Left ventricle myocardium superior (tissue), 1 donor: ENCODE data around the gene EDEM1. TPM values are rescaled to one million over a fixed set of nuclear protein-coding genes. Genes with fewer than 3 reads are reported as not detected.
"Not testable (repeated sequence)": the region's sequence is repeated elsewhere in the genome, so short reads cannot be mapped to it uniquely, and the experiment has no call there.

Experiments
- ATAC-seq: fragments of 200-7000 bp; cut with Tn5 transposase; one replicate; pipeline ENCODE4 v1.9.1; 2020; ENCODE audit warnings: mild to moderate bottlenecking, moderate library complexity
- DNase-seq: peaks from one replicate; pipeline ENCODE4 v3.0.0-alpha.2; 2020
- intact Hi-C: fragments of 100-400 bp; cut with micrococcal nuclease; formaldehyde crosslinking; loops from one replicate; pipeline ENCODE4 v1.11.0; 2022
- total RNA-seq: library from RNA; stranded (reverse); fragmentation: NEBNext Ultra II Directional; extraction: Animal tissue kit (Norgen Biotek cat#: 25700); gene quantifications from one replicate; pipeline ENCODE4 v1.2.1, GENCODE V29; 2021
- donor health status: DM: no; HTN: yes; CAD: no; lungs with severe emphysema.

EDEM1 gene
- total RNA-seq, 1 donor from 2014 or later, result 6.1 TPM

DNA sequence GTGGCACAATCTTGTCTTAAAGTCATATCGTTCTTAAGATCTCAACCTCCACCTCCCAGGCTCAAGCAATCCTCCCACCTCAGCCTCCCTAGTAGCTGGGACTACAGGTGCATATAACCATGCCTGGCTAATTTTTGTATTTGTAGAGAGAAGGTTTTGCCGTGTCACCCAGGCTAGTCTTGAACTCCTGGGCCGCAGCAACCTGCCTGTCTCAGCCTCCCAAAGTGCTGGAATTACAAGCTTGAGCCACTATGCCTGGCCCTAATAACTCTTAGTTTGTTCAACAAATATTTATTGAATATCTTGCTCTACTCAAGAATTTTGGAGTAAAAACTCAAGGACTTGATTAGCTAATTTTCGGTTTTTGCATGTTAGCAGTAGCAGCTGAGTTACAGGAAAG lies 19.4 kb upstream of the EDEM1 start:
- intact Hi-C loops, result no loop called here
- no peak for ATAC-seq

DNA sequence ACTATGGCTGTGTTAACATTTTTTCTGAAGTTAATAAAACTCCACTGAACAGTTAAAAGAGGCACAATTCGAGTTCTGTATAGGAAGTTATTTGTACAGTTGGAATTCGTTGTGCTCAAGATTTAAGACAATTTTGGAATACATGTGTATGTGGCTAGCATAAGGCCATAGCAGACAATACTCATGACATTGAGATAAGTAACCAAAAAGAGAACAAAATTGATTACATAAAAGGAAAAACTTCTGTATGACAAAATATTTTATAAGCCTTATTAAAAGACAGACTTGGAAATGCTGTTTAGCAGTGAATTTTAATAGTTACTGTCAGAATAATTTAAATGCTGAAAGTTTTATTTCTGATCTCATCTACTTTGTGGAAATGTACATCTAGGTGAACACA lies 17.7 kb upstream of the EDEM1 start:
- no peak for DNase-seq
- intact Hi-C loops, result loop anchor here (10.0 kb wide), 1 partner anchor 45 kb away; the partner anchor contains the start of gene ARL8B
- no peak for ATAC-seq

More for the DNA sequence above, 19.4 kb upstream of the EDEM1 start:
- DNase-seq, result no peak

DNA sequence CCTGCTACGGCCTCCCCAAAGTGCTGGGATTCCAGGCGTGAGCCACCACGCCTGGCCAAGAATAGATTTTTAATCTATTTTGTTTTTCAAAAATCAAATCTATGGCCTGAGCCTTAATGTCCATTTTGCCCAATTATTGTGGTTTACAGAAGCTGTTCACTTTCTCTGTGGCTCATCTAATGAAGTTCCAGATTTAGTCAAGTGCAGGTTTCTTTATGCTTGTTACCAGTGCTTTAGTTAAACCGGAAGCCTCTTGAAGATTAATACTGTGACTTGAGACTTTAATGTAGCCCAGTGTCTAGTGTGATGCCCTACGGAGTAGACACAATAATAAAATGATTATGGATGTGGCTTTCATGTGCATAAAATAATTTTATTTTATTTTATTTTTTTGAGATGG lies 16.5 kb upstream of the EDEM1 start:
- intact Hi-C loops, result loop anchor here (10.0 kb wide), 1 partner anchor 46 kb away; the partner anchor contains the start of gene ARL8B
- DNase-seq, result no peak
- no peak for ATAC-seq

DNA sequence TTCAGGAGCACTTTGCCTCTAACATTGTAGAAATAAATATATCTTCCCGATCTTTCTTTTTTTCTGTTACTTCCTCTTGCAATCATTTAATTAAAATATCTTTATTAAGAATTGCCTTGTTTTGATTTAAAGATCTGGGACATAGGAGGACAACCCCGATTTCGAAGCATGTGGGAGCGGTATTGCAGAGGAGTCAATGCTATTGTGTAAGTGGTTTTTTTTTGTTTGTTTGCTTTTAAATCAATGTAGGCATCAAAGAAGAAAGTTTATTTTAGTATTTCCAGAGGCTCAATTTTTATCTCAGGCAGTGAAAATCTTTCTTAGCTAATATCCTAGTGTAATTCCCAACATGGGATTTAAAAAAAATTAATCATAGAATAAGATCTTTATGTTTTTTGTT lies 15.5 kb upstream of the EDEM1 start:
- no peak for DNase-seq
- no peak for ATAC-seq
- intact Hi-C loops, result loop anchor here (10.0 kb wide), 1 partner anchor 47 kb away; the partner anchor contains the start of gene ARL8B

DNA sequence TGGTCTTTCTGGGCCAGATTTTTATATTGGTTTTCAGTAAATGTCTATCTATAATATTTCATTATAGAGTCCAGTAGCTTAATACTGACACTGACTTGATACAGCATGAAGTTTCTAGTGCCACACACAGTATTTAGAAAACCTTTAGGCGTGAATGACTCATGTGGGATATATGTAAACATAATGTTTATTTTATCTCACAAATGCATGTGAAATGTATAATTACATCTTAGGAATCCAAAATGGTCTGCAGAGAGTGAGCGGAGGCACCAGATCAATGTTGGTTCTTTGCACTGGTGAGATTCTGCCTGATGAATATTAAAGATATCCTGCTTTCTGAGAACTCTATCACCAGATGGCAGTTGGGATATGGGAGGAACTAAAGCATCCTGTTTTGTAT lies 8.5 kb upstream of the EDEM1 start:
- intact Hi-C loops, result loop anchor here (10.0 kb wide), 1 partner anchor 54 kb away; the partner anchor contains the start of gene ARL8B
- DNase-seq, ATAC-seq: not testable (repeated sequence)

DNA sequence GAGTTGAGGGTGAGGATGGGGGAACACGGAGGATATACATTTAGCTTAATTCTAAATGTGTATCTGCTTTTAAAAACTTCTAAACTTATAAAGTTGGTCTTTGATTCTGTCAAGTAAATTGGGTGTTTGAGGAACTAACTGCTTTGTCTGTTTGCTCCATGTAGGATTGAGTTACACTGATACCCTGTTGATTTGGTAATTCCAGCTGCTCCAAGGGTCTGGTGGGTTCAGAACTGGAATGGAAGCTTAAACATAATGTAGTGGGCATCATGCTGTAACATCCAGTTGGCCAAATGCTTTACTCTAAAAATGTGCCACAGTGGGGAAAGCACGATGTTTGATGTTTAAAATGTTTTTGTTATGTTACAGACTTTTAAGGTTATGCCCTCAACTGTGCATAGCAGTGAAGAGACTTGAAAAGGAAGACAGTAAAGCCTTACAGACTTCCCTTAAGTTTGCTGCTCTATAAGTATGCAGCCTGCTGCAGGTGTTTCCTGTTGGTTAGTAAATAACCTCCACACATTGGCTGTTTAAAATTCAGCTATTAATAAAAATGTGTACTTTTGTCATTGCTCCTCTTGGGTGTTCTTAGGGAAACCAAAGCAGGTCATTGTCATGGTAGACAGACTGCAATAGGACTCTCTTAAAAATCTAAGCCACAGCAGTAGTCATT lies 5.9 kb upstream of the EDEM1 start:
- no peak for ATAC-seq
- intact Hi-C loops, result no loop called here
- no peak for DNase-seq

DNA sequence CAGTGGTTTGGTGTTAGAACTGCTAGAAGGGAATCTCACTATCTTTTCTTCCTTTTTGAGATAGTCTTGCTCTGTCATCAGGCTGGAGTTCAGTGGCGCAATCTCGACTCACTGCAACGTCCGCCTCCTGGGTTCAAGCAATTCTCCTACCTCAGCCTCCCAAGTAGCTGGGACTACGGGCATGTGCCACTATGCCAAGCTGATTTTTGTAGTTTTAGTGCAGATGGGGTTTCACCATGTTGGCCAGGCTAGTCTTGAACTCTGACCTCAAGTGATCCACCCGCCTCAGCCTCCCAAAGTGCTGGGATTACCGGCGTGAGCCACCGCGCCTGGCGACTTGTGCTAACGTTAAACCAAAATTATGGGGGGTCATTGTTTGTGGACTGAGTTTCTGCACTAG lies 3.8 kb upstream of the EDEM1 start:
- ATAC-seq, DNase-seq, intact Hi-C loops: not testable (repeated sequence)

DNA sequence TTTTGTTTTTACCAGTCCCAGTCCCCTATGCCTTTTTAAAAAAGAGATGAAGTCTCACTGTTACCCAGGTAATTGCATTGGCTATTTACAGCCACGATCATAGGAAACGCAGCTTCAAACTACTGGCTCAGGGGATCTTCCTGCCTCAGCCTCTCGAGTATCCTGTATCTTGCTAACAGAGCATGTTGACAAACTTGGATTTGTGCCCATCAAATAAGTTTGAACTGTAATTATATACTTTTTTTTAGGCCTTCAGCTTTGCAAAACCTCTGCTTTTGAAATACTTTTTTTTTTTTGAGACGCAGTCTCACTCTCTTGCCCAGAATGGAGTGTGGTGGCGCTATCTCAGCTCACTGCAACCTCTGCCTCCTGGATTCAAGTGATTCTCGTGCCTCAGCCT lies 3.0 kb upstream of the EDEM1 start:
- intact Hi-C loops, result no loop called here
- ATAC-seq, result no peak
- DNase-seq, result no peak

DNA sequence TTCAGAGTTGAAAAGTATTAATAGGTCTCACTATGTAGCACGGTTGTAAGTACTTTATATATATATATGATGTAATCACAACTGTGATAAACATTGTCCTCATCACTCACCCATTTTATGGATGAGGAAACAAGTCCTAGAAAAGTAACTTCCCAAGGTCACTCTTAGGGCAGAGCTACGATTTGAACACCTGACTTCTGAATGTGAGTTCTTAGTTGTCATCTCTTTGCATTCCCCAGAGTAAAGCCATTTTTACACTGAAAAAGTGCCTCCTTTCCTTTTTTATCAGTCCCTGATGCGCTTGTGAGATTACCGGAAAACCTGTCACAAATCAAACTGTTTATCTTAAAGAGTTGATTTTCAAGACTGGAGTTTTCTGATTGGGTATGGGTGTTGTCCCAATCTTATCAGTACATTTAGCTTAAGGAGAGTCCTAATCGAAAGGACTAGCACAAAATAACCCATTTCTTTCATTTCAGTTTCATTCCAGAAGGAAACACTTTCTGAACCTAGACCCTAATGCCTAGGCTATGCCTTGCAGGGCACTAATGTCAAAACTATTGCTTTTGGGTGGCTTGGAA lies 2.3 kb upstream of the EDEM1 start:
- intact Hi-C loops, result no loop called here
- no peak for DNase-seq
- ATAC-seq, result no peak

DNA sequence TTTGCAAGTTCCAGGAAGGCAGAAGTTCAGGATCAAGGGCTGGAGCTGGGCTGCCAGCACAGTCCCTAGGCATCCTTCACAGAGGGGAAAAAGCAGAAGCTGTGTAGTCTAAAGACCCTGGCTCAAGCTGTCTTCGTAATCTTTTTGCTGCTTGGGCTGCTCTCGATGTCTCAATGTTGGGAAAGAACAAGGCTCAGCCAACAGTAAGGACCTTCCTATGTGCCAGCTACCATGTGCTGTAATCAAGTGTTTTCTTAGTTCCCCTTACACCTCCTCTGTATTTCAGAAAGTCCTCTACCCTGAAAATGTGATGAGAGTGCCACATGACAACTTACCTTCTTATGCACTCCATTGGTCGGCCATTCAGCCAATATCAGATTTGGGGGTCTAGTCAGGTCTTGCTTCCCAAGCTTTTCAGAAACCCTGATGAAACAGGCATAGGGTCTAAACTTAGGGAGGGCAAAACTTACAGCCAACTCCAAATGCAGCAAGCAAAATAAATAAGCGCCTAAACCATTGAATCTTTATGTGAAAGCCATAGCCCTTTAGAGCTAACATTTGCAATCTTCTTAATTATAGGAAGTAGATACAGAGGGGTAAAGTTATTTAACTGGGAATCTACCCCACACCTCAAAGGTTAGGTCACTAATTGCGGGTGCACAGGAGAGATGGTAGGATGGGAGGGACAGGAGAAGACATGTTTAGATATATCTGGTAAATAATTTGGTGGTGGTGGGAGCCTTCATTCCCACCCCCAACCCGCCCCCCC lies 1.2 kb upstream of the EDEM1 start:
- intact Hi-C loops, result no loop called here
- no peak for DNase-seq
- no peak for ATAC-seq

DNA sequence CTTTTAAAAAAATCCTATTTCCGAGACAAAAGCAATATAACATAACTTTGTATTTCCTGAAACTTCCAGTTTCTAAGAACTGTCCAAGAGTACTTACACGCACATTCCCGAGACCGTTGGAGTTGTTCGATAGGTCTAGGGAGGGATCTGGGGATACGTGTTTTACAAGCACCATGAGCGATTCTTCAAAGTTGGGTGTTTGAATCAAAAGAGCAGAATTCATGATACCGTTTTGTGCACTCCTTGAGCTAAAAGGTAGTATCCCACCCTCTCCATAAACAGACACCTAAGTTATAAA lies 700 bp upstream of the EDEM1 start:
- intact Hi-C loops, result no loop called here
- ATAC-seq (no peak), DNase-seq (no peak)

DNA sequence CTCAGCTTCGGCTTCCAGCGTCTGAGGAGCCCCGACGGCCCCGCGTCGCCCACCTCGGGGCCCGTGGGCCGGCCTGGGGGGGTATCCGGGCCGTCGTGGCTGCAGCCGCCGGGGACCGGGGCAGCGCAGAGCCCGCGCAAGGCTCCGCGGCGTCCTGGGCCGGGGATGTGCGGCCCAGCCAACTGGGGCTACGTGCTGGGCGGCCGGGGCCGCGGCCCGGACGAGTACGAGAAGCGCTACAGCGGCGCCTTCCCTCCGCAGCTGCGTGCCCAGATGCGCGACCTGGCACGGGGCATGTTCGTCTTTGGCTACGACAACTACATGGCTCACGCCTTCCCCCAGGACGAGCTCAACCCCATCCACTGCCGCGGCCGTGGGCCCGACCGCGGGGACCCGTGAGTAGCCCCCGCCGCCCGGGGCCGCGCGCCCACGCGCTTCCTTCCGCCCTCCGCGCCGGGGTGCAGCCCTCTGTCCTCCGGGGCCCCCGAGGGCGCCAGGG lies 462 bp downstream of the EDEM1 start:
- peak; percentile 51 for ATAC-seq
- intact Hi-C loops, result no loop called here

DNA sequence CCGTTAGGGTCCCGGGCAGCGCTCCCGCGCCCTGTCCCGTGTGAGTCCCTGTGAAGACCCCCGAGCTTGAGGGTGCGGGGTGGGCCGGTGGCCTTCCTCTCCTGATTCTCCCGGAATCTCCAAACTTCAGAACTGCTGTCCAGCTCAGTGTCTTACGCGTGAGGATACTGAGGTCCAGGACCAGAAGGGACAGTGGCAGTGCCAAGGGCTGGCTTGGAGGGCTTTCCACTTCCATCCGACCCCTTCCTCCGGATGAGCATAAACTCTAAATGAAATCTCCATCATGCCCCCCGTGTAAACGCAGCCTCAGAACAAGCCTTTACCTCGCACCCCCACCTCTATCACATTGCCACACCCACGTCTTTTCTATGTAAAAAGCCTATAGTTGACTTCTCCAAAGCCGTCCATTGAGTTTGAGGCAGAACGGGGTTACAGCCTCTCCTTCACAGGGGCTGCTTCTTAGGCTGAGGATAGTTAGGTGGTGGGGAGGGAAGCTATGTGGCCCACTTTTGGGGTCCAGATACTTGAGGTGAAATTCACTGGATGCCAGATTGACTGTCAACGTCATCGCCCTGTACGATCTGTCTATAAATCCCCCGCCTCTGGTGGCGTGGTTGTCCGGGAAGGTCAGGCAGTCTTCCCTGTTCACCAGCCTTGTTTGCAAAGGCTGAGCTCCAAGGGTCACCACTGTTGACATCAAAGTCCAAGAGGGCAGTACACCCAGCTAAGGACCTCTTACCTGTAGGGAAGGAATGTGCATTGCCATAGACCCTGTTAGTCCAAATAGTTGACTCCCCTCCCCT lies 1.1 kb downstream of the EDEM1 start:
- ATAC-seq (no peak), DNase-seq (no peak)
- intact Hi-C loops, result no loop called here

More for the DNA sequence above, 462 bp downstream of the EDEM1 start:
- peak; percentile 67 for DNase-seq

DNA sequence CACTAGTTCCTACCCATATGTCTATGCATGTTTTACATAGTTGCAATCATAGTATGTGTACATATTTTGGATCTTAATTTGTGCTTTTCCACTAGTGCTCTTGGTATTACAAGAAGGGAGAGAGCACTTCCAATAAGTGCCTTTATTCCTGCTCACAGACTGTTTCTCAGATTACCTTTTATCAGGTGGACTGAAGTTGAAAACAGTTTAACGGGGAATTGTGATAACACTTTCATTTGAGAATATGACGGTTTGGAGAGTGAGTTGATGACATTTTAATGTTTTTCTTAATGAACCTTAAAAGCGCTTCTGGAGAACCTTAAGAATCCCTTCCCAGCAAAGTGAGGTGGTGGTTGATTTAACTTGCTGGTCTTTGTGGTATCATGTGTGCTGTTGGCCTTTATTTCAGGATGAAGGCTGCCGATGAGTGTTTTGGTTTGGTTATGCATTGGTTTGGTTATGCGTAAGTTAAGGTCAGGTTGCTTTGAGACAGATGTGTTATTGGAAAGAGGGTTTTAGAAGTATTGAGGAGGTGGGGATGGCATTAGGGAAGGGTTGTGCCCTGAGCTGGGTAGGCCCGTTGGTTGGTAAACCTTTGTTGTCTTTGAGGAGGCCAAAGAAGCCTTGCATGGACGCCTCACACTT lies 2.8 kb downstream of the EDEM1 start:
- intact Hi-C loops, result no loop called here
- DNase-seq (no peak), ATAC-seq (no peak)

DNA sequence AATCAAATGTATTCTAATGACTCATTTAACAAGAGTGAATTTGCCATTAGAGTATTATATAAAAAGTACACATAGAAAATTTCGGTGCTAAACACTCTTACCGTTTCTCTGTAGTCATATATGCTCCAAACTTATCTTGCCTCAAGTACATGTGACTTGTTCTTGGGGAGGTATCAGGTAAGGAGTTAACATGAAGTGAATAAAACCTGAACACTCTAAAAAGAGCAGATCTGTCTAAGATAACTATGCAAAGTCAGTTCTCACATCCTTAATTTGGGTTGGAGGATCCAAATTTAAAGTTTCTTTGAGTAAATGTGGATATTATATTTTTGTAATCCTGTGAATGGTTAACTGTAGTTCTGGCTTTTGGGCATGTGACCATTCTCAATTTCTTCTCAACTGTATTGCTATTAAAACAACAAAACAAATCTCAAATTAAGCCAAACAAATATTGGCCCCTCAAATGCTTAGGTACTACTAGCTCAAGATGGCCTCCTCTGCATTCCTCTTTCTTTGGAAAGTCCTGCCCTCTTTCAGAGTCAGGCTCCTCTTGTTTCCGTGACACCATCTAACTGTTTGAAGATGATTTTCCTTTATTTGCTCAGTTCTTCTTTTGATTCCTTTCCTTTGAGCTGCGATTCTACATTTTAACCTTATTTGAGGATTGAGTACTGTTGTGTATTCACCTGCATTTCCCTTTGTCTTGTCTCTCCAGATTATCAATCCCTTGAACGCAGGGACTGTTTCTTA lies 4.2 kb downstream of the EDEM1 start:
- intact Hi-C loops, result no loop called here

DNA sequence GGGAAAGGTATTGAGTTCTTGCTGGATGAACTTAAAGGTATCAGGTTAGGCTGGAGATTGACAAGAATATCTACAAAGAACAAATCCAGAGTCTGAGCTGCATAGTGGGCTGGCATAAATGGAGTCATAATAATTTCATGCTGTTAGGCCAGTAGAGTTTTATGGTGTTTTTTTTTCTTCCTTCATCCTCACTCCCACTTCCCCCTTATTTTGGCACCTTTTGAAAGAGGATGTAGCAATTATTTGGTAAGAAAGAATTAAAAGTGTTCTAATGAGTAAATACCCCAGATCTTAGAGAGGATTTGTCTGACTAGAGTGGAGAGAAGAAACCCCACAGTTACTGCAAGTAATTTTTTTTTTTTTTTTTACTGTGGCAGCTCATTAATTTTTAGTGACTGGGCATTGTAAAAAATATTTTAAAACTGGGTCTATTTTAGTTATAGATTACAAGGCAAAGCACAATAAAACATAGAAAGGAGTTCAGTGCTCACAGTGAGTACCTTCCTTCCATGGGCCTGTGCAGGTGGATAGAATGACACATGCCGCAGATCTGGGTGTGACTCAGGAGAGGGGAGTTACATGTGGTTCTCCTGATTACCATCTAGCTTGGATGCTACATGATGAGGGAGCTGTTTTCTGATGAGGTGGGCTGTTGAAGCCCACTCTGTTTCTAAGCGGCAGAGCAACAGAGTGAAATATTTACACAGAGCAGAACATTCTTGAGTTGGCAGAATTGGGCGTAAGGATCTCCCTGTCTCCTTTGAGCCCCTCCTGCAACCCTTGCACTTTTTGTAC lies 5.3 kb downstream of the EDEM1 start:
- DNase-seq (no peak), ATAC-seq (no peak)
- intact Hi-C loops, result no loop called here

More for the DNA sequence above, 4.2 kb downstream of the EDEM1 start:
- ATAC-seq, result no peak
- no peak for DNase-seq

DNA sequence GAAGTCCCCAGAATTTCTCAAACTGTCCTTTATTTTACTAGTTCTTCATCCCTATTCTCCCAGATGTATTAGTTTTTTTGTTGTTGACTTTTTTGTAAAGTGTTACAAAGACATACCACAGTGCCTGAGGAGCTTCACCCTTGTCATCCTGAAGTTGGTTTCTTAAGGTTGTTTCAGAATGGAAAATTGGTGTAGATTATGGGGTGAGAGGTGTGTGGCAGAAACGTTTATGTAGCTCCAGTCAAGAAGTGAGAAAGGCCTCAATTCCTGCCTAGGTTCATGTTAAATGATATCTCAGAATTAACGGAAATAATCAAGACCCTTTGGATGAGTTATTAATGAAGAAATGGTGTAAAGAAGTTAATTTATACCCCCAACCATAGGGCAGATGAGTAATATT lies 6.8 kb downstream of the EDEM1 start:
- DNase-seq (no peak), ATAC-seq (no peak)
- intact Hi-C loops, result no loop called here
